HCEC 1CT (cell line): ENCODE results near the gene NFKB2.

Experiments
- DNase-seq: peaks from one replicate; pipeline ENCODE4 v3.0.0-alpha.2; 2017

NFKB2 gene

GRCh38 chr10:102423372-102423968, 28.0 kb downstream of the NFKB2 start:
- DNase-seq = no peak

DNA sequence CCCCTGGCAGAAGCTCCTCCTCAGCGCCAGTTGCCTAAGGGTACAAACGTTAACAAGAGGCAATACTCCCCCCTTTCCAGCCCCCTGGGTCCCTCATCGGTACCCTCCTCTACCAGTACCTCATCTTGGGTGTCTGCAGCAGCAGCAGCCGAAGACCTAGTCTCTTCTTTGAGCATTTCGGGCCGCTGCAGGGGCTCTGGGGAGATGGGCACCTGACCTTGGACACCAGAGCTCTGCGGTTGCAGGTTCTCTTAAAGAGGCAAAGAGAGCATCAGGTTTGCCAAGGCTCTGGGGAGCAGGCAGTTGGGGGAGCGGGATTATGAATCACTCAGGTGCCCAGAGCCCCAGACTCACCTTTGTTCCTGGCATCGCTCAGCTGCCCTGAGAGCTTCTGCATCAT, 28.6 kb downstream of the NFKB2 start:
- no peak for DNase-seq

- DNase-seq = no peak
These were observed 29.4 kb downstream of the NFKB2 start for GRCh38 chr10:102424916-102425315.

DNA sequence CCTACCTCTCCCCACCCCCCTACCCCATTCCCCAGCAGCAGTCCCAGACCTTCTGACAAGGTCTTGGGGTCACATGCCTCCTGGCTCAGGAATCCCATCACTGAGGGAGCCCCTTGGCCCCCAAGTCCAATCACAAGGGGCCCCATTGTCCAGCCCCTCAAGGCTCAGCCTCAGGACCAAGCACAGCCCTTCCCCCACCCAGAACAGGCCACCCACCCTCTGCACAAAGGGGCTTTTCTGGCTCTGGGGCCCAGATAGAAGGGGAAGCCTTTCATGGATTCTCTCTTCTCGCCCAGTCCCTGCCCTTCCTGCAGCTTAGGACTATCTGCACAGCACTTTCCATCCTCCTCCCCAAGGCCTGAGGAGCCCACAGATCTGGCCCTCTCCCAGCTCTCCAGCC, 29.9 kb downstream of the NFKB2 start:
- DNase-seq = no peak

- DNase-seq = no peak
These were observed 31.3 kb downstream of the NFKB2 start for GRCh38 chr10:102426803-102427287.

DNA sequence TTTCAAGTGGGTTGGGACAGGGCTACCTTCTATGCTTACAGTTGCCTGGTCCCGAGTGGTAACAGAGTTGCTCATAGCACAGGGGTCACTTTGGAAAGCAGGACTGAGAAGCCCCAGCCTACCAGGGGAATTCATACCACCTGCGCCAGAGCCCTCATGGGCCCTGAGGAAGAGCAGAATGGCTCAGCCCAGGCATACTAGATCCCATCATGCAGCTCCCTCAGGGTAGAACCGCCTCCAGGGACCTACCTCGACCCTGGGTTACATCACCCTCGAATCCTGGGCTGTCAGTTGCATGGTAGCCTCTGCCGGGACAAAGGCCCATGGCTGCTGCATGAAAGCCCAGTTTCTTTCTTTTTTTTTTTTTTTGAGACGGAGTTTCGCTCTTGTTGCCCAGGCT, 34.0 kb downstream of the NFKB2 start:
- DNase-seq = no peak

DNA sequence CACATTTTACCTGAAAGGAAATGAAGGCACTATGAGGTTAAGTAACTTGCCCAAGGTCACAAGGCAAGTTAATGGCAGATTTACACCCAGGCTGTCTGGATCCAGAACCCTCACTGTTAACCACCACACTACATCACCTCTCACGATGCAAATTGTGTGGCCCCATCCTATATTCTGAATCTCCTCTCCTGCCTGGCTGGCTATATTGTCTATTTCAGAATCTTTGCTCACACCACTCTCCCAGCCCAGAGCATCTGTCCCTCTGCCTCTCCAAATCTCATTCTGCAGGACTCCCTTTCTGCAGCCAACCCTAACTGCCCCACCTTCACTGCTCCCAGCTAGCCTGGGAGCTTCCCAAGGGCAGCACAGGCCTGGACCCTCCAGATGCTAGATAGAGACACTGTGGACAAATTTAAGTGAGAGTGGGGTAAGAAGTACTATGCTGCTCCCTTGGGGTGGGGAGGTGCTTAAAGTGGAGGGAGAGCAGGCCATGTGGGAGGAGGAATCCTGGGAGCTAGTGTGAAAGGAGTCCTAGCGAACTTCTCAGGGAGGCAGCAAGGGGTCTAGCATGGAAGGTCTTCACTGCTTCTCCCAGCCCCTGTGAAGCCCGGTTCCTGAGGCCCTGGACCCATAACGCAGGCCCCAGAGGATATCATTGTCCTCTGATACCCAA, 36.1 kb downstream of the NFKB2 start:
- peak; percentile 50 for DNase-seq

GRCh38 chr10:102432162-102432950, 36.9 kb downstream of the NFKB2 start, which contains the start of gene CUEDC2:
TSS of gene CUEDC2 (minus strand) at chr10:102432574. CDS start at chr10:102425188, 7,386 bp downstream.
- peak; percentile 95 for DNase-seq

- DNase-seq = no peak
These were observed 38.1 kb downstream of the NFKB2 start for GRCh38 chr10:102433619-102434046.

- DNase-seq = peak; percentile 43
These were observed 39.1 kb downstream of the NFKB2 start for GRCh38 chr10:102434394-102435132.

- no peak for DNase-seq
These were observed 39.6 kb downstream of the NFKB2 start for GRCh38 chr10:102435133-102435497.

- DNase-seq = no peak
These were observed 40.2 kb downstream of the NFKB2 start for GRCh38 chr10:102435529-102436233.

GRCh38 chr10:102436312-102436711, 40.8 kb downstream of the NFKB2 start:
- no peak for DNase-seq

GRCh38 chr10:102437515-102437914, 42.0 kb downstream of the NFKB2 start:
- DNase-seq = no peak

DNA sequence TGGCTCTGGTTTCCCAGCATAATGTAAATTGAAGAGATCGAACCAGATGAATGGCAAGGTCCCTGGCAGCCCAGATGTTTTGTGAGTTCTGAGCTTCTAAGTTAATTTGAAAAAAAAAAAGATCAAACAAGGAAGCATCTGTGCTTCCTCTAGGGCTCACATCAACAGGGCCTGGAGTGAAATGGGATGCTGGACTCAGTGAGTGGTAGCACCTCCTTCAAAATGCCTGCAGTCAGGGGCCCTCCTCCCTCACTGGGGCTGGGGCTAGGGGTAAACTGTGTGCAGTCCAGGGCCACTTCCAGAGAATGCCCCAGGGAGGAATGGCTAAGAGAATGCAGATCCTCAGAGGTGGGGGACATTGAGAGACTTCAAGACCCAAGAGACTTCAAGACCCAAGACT, 42.9 kb downstream of the NFKB2 start:
- no peak for DNase-seq

- DNase-seq = no peak
These were observed 49.3 kb downstream of the NFKB2 start for GRCh38 chr10:102444851-102445250.

- DNase-seq = no peak
These were observed 54.0 kb downstream of the NFKB2 start for GRCh38 chr10:102449321-102450123.

DNA sequence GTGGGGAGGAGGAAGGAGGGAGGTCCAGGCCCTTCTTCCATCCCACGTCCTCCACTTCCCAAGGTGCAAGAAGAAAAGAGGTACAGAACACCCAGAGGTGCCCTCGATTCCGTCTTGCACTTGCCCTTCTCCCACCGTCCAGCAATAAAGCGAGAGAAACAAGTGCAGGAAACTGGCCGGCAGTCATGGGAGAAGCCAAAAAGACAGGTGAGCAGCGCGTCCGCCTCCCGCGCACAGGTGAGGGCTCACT, 54.5 kb downstream of the NFKB2 start:
- DNase-seq = no peak

GRCh38 chr10:102450374-102451104, 55.0 kb downstream of the NFKB2 start:
- DNase-seq = peak; percentile 70

DNA sequence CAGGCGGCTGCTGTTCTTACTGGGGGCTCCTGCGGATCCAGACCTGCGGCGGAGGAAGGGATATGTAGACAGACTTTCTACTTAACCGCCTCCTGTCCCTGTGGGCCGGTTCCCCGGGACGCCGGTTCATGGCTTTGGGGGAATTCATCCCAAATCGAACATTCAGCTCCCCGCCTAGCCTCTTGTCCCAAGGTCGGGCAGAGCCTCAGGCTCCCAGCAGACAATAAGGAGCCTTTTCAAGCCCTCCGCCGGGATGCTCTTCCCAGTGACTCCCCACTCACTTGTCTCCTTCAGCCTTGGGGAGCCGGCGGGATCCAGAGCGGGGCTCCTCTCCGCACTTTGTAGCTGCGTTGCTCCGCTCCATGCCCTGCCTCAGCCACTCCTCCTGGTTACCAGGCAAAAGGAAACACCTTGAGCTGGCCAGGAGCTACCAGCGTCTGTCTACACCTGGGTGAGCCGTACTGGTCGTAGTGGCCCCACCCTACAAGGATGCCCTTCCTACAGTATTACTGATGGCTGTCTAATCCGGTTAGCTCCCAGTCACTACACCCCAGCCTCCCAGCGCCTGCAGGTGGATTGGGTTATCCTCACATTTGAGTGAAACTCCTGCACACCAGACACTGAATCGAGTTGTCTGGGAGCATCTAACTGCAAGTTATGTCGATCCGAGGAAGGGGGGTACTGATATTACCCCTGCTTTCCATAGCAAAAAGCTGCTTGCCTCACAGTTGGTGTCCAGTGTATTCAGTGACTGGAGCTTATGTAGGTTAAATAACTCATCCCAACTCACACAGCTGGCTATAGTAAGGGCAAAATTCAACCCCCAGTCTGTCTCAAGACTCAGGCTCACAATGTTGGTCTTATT, 55.8 kb downstream of the NFKB2 start, which contains the start of gene C10orf95:
C10orf95 (minus strand) TSS at position 439 of the 865 bp plus-strand sequence. CDS start 450 bp downstream, outside the sequence.
- no peak for DNase-seq
